Thyroid gland (tissue), 4 donors: ENCODE data around the gene FAM78B. TPM values are rescaled to one million over a fixed set of nuclear protein-coding genes. Genes with fewer than 3 reads are reported as not detected.

ENCODE experiments used
- DNase-seq, 2 donors: peaks; one replicate each; pipeline ENCODE4 v3.0.0-alpha.2; 2019
- H3K27ac ChIP-seq, 3 donors: fragments of 200-600 bp; sonication (generic); 1 replicate in 2 of 3; 2 replicates in 1 of 3; pipeline ENCODE4 v1.5.1; 2016 to 2019; ENCODE audit warnings: mild to moderate bottlenecking in 1 of 3, moderate library complexity in 1 of 3
- H3K27me3 ChIP-seq: fragments of 200-600 bp; sonication (generic); one replicate; pipeline ENCODE4 v1.5.1; 2019
- H3K36me3 ChIP-seq, 2 donors: fragments of 200-600 bp; sonication (generic); one replicate each; pipeline ENCODE4 v1.5.1; 2016 to 2019
- H3K4me1 ChIP-seq, 2 donors: fragments of 200-600 bp; sonication (generic); one replicate each; pipeline ENCODE4 v1.5.1; 2017 to 2019
- H3K4me3 ChIP-seq, 3 donors: fragments of 200-600 bp; sonication (generic); replicated peaks in 1 of 3; 1 replicate in 2 of 3; 2 replicates in 1 of 3; pipeline ENCODE4 v1.5.1; 2016; ENCODE audit warnings: mild to moderate bottlenecking in 1 of 3
- H3K9me3 ChIP-seq: fragments of 200-600 bp; sonication (generic); one replicate; pipeline ENCODE4 v1.5.1; 2017
- POLR2A ChIP-seq, 2 donors: fragments of 450-650 bp; IDR thresholded peaks; one replicate each; pipeline ENCODE4 v1.6.1; 2017; ENCODE audit warnings: antibody characterized with exemption in 2 of 2, mild to moderate bottlenecking in 2 of 2, moderate library complexity in 1 of 2
- WGBS, 2 donors: methylation state at CpG; one replicate each; pipeline ENCODE4 v1.1.5; 2017; 5-methylcytosine and 5-hydroxymethylcytosine counted together
- intact Hi-C: fragments of 100-400 bp; cut with DNase I; formaldehyde crosslinking; loops from one replicate; pipeline ENCODE4 v1.15.1; 2023
- total RNA-seq, 4 donors: library from RNA; depleted of rRNA; stranded (reverse); fragments of >200 nt; gene quantifications; one replicate each; pipeline ENCODE4 v1.2.3, GENCODE V29; 2016
- TF ChIP-seq, protein P1 (sequence below), 6 experiments: fragments of 200-600 bp in 3 of 6; fragments of 450-650 bp in 3 of 6; sonication (generic) in 3 of 6; IDR thresholded peaks; one replicate each; pipeline ENCODE4 v1.5.1; 2016 to 2019; ENCODE audit warnings: antibody characterized with exemption in 6 of 6, mild to moderate bottlenecking in 2 of 6, inconsistent platforms in 1 of 6, moderate library complexity in 1 of 6

The FAM78B gene
- total RNA-seq, 4 donors from 2014 or later: 3.3 to 4.7 (median 3.8) TPM

- intact Hi-C loops: no loop called here
- TF ChIP-seq POLR2A (IDR thresholded peaks at IDR 0.05): no peak
- TF ChIP-seq, protein P1, sequence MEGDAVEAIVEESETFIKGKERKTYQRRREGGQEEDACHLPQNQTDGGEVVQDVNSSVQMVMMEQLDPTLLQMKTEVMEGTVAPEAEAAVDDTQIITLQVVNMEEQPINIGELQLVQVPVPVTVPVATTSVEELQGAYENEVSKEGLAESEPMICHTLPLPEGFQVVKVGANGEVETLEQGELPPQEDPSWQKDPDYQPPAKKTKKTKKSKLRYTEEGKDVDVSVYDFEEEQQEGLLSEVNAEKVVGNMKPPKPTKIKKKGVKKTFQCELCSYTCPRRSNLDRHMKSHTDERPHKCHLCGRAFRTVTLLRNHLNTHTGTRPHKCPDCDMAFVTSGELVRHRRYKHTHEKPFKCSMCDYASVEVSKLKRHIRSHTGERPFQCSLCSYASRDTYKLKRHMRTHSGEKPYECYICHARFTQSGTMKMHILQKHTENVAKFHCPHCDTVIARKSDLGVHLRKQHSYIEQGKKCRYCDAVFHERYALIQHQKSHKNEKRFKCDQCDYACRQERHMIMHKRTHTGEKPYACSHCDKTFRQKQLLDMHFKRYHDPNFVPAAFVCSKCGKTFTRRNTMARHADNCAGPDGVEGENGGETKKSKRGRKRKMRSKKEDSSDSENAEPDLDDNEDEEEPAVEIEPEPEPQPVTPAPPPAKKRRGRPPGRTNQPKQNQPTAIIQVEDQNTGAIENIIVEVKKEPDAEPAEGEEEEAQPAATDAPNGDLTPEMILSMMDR (IDR thresholded peaks at IDR 0.05): no peak
Observed at GRCh38 chr1:166119471-166119965, 47.3 kb downstream of the FAM78B start.

DNA sequence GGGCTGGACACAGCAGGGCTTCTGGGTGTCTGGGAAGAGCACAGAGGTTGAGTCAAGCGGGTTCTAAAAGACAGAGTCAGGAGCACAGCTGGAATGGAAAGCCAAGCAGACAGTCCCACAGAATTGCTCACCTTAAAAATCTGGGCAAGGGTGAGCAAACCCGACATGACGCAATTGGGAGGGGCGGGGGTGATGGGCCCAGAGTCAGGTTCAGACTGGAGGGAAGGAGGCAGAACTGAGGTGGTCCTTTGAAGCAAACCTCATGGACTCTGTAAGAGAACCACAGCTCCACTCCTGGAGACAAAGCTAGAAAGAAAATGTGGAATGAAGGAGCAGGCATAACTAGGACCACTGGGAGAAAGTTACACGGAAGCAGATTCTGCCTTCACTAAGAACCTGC is 49.0 kb downstream of the FAM78B start:
- H3K27me3 ChIP-seq: no peaks in the 10 kb centered on the region
- DNase-seq: no peak
- 77 to 86% methylated on average over 5 of the region's 5 CpGs for WGBS, 2 donors
- H3K9me3 ChIP-seq: no peaks in the 10 kb centered on the region
- no peaks in the 10 kb centered on the region for H3K4me1 ChIP-seq
- H3K36me3 ChIP-seq: no peaks in the 10 kb centered on the region
- intact Hi-C loops: no loop called here
- H3K4me3 ChIP-seq: no peak overlapping the region
- no peak overlapping the region for H3K27ac ChIP-seq
- TF ChIP-seq, protein P1 (IDR thresholded peaks at IDR 0.05): no peak
- no peak for TF ChIP-seq POLR2A (IDR thresholded peaks at IDR 0.05)

More at GRCh38 chr1:166119471-166119965, 47.3 kb downstream of the FAM78B start:
- no peak for DNase-seq
- H3K27ac ChIP-seq: no peak overlapping the region
- no peaks in the 10 kb centered on the region for H3K4me1 ChIP-seq
- 42 to 46% methylated on average over 11 of the region's 11 CpGs for WGBS, 2 donors
- no peaks in the 10 kb centered on the region for H3K36me3 ChIP-seq
- no peaks in the 10 kb centered on the region for H3K27me3 ChIP-seq
- no peak overlapping the region for H3K4me3 ChIP-seq
- H3K9me3 ChIP-seq: no peaks in the 10 kb centered on the region

- H3K27me3 ChIP-seq: no peaks in the 10 kb centered on the region
- H3K36me3 ChIP-seq: no peaks in the 10 kb centered on the region
- intact Hi-C loops: no loop called here
- no peak for TF ChIP-seq POLR2A (IDR thresholded peaks at IDR 0.05)
- TF ChIP-seq, protein P1 (IDR thresholded peaks at IDR 0.05): no peak
- H3K9me3 ChIP-seq: no peaks in the 10 kb centered on the region
- H3K4me1 ChIP-seq: no peaks in the 10 kb centered on the region
- H3K27ac ChIP-seq: no peak overlapping the region
- WGBS, 2 donors: 90% methylated on average over 1 of the region's 1 CpG
- no peak overlapping the region for H3K4me3 ChIP-seq
- DNase-seq: no peak
Observed at GRCh38 chr1:166116026-166116425, 50.8 kb downstream of the FAM78B start.

- WGBS, 2 donors: 73 to 87% methylated on average over 1 of the region's 1 CpG
- Histone ChIP-seq H3K27ac (no peak overlapping the region), H3K4me3 (no peak overlapping the region), H3K4me1 (no peaks in the 10 kb centered on the region), H3K9me3 (no peaks in the 10 kb centered on the region), H3K27me3 (no peaks in the 10 kb centered on the region), H3K36me3 (no peaks in the 10 kb centered on the region)
- intact Hi-C loops: no loop called here
- no peak for DNase-seq
- TF ChIP-seq, protein P1 (IDR thresholded peaks at IDR 0.05): no peak
- TF ChIP-seq POLR2A (IDR thresholded peaks at IDR 0.05): no peak
Observed at GRCh38 chr1:166114419-166114818, 52.4 kb downstream of the FAM78B start.

DNA sequence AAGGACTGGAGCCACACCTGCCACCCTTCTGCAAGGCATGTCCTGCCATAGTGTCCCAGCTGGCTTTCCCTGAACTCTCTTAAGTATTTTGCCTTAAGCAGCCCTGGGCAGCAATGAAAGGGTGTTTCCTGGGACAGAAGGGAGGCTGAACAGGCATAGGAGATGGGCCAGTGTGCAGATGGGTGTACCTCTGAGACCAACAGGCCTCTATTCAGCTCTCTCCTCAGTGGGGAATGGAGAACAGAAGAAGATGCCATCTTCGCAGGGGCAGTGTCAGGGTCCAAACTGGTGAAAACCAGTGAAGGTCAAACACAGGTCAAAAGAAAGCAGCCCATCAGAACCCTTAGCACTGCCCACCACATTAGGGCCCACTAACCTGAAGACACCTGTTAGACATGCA is 53.2 kb downstream of the FAM78B start:
- intact Hi-C loops: no loop called here
- no peak for TF ChIP-seq POLR2A (IDR thresholded peaks at IDR 0.05)
- TF ChIP-seq, protein P1 (IDR thresholded peaks at IDR 0.05): no peak
- DNase-seq: no peak
- 67 to 93% methylated on average over 1 of the region's 1 CpG for WGBS, 2 donors
- H3K36me3 ChIP-seq: no peaks in the 10 kb centered on the region
- no peaks in the 10 kb centered on the region for H3K9me3 ChIP-seq
- H3K4me1 ChIP-seq: no peaks in the 10 kb centered on the region
- H3K4me3 ChIP-seq: no peak overlapping the region
- H3K27me3 ChIP-seq: no peaks in the 10 kb centered on the region
- no peak overlapping the region for H3K27ac ChIP-seq
